Measurements from ENCODE around the gene E2F4.

The E2F4 gene

DNA sequence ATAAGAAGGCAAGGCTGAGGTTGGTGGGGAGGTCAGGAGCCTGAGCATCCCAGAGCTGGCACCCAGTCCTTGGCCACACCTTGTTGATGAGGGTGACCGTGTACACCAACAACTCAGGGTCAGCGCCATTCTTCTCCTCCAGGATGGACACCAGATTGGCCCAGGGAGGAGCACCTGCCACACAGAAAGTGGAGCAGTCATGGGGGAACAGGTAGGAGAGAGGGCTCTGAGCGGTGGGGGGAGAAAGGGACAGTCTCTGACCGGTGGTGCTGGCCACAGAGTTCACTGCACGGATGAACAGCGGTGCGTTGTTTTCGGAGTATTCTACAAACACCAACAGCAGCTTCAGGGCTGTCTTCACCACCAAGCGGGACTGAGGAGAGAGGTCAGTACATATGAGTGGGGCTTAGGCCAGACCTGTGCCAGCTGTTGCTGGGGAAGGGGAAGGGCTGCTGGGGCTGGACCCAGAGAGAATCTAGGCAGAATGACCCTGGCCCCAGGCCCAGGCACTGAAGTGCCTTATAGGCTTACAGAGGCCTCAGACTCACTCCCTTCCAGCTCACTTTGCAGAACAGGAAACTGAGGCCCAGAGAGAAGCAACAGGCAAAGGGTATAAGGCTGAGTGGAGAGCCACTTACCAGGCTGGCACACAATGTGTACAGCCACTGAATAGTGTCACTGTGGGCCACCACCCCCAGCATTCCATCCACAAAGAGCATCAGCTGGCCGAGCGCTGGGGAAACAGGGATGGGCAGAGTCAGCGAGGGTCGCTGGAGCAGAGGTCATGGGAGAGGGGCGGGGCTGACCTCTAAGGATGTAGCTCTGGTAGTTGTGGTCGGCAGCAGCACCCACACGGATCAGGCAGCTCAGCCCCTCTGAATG, 45.7 kb downstream of the E2F4 start:
- H3K4me3 ChIP-seq (replicated peaks; ENCODE audit: low read depth, low read length) = no peak overlapping the region
- no peak for DNase-seq (ENCODE audit: extremely low read depth, low read depth)
- TF ChIP-seq, protein P1, sequence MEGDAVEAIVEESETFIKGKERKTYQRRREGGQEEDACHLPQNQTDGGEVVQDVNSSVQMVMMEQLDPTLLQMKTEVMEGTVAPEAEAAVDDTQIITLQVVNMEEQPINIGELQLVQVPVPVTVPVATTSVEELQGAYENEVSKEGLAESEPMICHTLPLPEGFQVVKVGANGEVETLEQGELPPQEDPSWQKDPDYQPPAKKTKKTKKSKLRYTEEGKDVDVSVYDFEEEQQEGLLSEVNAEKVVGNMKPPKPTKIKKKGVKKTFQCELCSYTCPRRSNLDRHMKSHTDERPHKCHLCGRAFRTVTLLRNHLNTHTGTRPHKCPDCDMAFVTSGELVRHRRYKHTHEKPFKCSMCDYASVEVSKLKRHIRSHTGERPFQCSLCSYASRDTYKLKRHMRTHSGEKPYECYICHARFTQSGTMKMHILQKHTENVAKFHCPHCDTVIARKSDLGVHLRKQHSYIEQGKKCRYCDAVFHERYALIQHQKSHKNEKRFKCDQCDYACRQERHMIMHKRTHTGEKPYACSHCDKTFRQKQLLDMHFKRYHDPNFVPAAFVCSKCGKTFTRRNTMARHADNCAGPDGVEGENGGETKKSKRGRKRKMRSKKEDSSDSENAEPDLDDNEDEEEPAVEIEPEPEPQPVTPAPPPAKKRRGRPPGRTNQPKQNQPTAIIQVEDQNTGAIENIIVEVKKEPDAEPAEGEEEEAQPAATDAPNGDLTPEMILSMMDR (IDR thresholded peaks at IDR 0.05; ENCODE audit: low read depth, low read length, missing control alignments) = no peak

DNA sequence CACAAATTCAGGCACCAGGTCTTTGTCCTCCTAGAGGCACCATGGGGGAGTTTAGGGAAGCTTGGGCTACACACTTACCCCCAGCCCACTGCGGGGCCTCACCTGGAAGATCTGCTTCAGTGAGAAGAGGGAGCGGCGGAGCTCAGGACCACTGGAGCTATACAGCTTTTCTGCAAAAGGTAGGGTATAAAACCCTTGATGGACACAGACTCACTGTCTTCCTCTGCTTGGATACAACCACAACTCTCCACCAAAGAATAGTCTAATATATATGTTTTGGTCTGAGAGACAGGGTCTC, 46.3 kb downstream of the E2F4 start:
- no peak overlapping the region for H3K4me3 ChIP-seq (replicated peaks; ENCODE audit: low read depth, low read length)
- TF ChIP-seq, protein P1 (IDR thresholded peaks at IDR 0.05; ENCODE audit: low read depth, low read length, missing control alignments) = no peak
- DNase-seq (ENCODE audit: extremely low read depth, low read depth) = no peak

DNA sequence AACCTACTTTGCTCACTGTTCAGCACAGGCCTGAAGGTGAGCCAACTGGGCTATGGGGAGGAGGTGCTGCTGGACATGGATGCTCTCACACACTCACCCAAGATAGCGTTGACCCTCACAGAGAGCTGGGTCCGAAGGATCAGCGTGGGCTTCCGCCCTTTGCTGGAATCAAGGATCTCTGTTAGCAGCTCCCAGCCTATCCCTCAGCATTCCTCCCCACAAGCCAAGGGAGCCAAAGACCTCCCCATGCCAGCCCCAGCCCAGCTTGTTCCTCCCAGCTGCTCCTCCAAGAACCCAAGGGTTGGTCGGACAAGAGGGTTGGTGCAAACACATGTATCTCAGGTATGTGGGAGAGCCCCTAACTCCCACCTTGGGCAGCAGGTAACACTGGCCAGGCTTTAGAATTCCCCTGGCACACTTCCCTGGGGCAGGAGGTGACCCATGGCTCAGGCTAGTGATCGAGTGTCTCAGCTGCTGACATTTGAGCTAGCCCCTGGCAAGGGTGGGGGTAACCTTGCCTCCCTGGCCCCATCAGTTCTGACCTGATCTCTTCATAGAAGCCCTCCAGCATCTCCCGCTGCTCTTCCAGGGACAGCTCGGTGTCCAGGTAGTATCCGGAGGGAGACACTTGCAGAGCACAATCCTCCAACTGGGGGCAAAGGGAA, 47.0 kb downstream of the E2F4 start:
- DNase-seq (ENCODE audit: extremely low read depth, low read depth) = no peak
- no peak overlapping the region for H3K4me3 ChIP-seq (replicated peaks; ENCODE audit: low read depth, low read length)
- TF ChIP-seq, protein P1 (IDR thresholded peaks at IDR 0.05; ENCODE audit: low read depth, low read length, missing control alignments) = no peak

DNA sequence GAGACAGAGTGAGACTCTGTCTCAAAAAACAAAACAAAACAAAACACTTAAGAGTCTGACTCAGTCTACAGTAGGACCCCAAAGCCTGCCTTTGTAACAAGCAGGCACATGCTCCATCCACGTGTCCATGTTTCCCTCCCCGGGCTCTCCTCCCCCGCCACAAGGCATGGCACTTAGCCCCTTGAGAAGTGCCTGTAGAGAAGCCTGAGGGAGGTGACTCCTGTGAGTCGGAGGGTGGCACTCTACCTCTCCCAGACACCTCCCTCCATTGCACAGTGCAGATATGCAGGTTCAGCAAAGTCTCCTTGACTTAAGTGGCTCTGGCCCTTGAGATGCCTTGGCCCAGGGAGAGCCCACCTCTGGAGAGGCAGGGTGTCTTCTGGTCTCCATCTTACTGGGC, 48.6 kb downstream of the E2F4 start:
- H3K4me3 ChIP-seq (replicated peaks; ENCODE audit: low read depth, low read length) = no peak overlapping the region
- TF ChIP-seq, protein P1 (IDR thresholded peaks at IDR 0.05; ENCODE audit: low read depth, low read length, missing control alignments) = no peak
- DNase-seq (ENCODE audit: extremely low read depth, low read depth) = no peak

DNA sequence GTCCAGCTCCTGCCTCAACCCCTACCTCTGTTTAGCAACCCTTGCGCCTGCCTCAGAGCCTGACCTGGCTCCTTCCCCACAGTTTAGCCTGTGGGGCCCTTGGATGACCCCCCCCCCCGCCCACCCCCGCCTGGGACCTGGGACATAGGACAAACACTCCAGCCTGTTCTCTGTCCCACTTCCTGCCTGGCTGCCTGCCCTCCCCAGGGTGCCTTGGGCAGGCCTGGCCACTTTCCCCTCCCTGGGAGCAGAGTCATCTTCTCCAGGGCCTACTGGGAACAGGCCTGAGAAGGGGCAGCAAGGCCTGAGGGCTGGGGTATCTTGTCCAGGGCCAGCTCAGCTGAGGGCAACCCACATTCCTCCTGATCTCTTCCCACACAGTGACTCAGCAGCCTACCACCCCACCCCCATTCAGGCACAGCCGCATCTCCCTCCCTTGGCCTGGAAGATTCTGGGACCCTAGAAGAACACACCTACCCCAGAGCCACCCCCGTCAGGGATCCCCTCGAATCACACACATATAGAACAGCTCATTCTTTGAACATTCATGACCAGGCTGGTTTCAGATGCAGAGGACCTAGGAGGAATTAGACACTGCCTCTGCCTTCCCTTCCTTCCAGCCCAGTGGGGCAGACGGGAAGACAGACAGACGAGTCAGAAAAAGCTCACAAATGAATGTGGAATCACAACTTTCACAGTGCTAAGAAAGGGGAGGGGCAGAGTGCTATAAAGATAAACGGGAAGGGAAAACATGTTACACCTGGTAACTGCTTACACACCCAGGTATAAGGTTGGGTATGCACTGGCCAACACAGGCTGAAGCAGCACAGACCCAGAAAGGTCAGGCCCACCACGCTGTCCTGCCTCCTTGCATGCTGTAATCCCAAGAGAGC, 49.3 kb downstream of the E2F4 start:
- DNase-seq (ENCODE audit: extremely low read depth, low read depth) = peak; percentile 36
- TF ChIP-seq, protein P1 (IDR thresholded peaks at IDR 0.05; ENCODE audit: low read depth, low read length, missing control alignments) = no peak
- H3K4me3 ChIP-seq (replicated peaks; ENCODE audit: low read depth, low read length) = no peak overlapping the region

DNA sequence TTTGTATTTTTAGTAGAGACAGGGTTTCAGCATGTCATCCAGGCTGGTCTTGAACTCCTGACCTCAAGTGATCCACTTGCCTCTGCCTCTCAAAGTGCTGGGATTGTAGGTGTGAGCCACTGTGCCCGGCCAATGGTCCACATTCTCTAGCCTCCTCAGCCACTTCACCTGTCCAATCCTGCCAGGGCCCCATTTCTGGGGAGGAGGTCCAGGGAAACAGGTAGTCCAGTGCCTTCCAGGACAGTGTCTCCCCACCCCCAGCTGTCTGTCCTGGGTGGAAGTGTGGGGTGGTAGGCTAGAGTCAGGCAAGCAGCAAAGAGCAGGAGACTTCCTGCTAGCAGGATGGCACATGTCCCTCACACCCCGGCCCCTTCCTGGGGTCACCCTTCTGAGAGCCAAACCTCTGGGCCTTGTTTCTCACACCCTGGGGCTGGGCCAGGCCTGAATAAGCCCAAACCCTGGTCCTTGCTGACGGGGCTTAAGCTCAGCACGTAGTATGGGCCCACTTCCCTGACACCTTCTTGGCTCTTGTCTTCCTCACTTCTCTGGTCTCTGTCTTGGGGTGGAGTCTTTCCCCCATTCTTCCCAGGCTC, 50.3 kb downstream of the E2F4 start:
- TF ChIP-seq, protein P1 (IDR thresholded peaks at IDR 0.05; ENCODE audit: low read depth, low read length, missing control alignments) = no peak
- H3K4me3 ChIP-seq (replicated peaks; ENCODE audit: low read depth, low read length) = no peak overlapping the region

More for the DNA sequence above, 50.3 kb downstream of the E2F4 start:
- DNase-seq (ENCODE audit: extremely low read depth, low read depth) = no peak
